Nephron progenitor cell (in vitro differentiated cells): ENCODE results near the gene PARG.

Source experiments
- DNase-seq: peaks from one replicate; pipeline ENCODE4 v3.0.0; 2021
- H3K27ac Mint-ChIP-seq: 2 replicates; pipeline ENCODE4 v1.8.0; 2021; ENCODE audit warnings: mild to moderate bottlenecking, moderate library complexity, mixed read lengths
- H3K27me3 Mint-ChIP-seq: 2 replicates; pipeline ENCODE4 v1.8.0; 2021; ENCODE audit warnings: mild to moderate bottlenecking, low read depth, mixed read lengths; ENCODE audit not compliant: poor library complexity
- H3K36me3 Mint-ChIP-seq: 2 replicates; pipeline ENCODE4 v1.8.0; 2021; ENCODE audit warnings: low read depth, mixed read lengths
- H3K4me1 Mint-ChIP-seq: 2 replicates; pipeline ENCODE4 v1.8.0; 2021; ENCODE audit warnings: mixed read lengths
- H3K4me3 Mint-ChIP-seq: 2 replicates; pipeline ENCODE4 v1.8.0; 2021; ENCODE audit warnings: mild to moderate bottlenecking, moderate library complexity, mixed read lengths
- H3K9me3 Mint-ChIP-seq: 2 replicates; pipeline ENCODE4 v1.8.0; 2021; ENCODE audit warnings: mild to moderate bottlenecking, moderate library complexity, mixed read lengths
- CTCF ChIP-seq: fragments of 200-600 bp; sonication (generic); IDR thresholded peaks from 2 replicates; pipeline ENCODE4 v1.5.0; 2021; ENCODE audit warnings: antibody characterized with exemption

PARG gene

GRCh38 chr10:49830016-49830415 lies 111.8 kb downstream of the PARG start:
- Mint-ChIP-seq H3K27me3 (no peaks in the 10 kb centered on the region), H3K4me3 (no peak overlapping the region), H3K27ac (peak overlapping the region; percentile 78), H3K9me3 (no peaks in the 10 kb centered on the region), H3K36me3 (peaks cover 56% of the 10 kb centered on the region), H3K4me1 (peaks cover 55% of the 10 kb centered on the region)
- no peak for TF ChIP-seq CTCF
- DNase-seq, result no peak

GRCh38 chr10:49827297-49827696 lies 114.5 kb downstream of the PARG start:
- Mint-ChIP-seq H3K4me3 (no peak overlapping the region), H3K9me3 (peaks cover 6% of the 10 kb centered on the region), H3K4me1 (peaks cover 43% of the 10 kb centered on the region), H3K27me3 (no peaks in the 10 kb centered on the region), H3K36me3 (peaks cover 69% of the 10 kb centered on the region), H3K27ac (no peak overlapping the region)
- TF ChIP-seq CTCF, result no peak
- DNase-seq, result no peak

- Mint-ChIP-seq H3K27me3 (no peaks in the 10 kb centered on the region), H3K27ac (no peak overlapping the region), H3K4me3 (no peak overlapping the region), H3K4me1 (no peaks in the 10 kb centered on the region), H3K9me3 (peaks cover 13% of the 10 kb centered on the region), H3K36me3 (peaks cover 80% of the 10 kb centered on the region)
- no peak for TF ChIP-seq CTCF
- no peak for DNase-seq
These were observed 122.4 kb downstream of the PARG start for GRCh38 chr10:49819234-49819958.

GRCh38 chr10:49817845-49818244 lies 124.0 kb downstream of the PARG start:
- Mint-ChIP-seq H3K36me3 (peaks cover 73% of the 10 kb centered on the region), H3K27ac (no peak overlapping the region), H3K9me3 (peaks cover 13% of the 10 kb centered on the region), H3K4me3 (no peak overlapping the region), H3K27me3 (no peaks in the 10 kb centered on the region), H3K4me1 (no peaks in the 10 kb centered on the region)
- no peak for DNase-seq
- TF ChIP-seq CTCF, result no peak

GRCh38 chr10:49803988-49804387 lies 137.8 kb downstream of the PARG start:
- Mint-ChIP-seq H3K36me3 (no peaks in the 10 kb centered on the region), H3K4me3 (no peak overlapping the region), H3K27me3 (peaks cover 10% of the 10 kb centered on the region), H3K4me1 (no peaks in the 10 kb centered on the region), H3K27ac (no peak overlapping the region), H3K9me3 (peaks cover 21% of the 10 kb centered on the region)
- no peak for DNase-seq
- TF ChIP-seq CTCF, result no peak

GRCh38 chr10:49798275-49798674 lies 143.6 kb downstream of the PARG start:
- Mint-ChIP-seq H3K36me3 (no peaks in the 10 kb centered on the region), H3K27ac (no peak overlapping the region), H3K27me3 (peaks cover 19% of the 10 kb centered on the region), H3K4me1 (no peaks in the 10 kb centered on the region), H3K4me3 (no peak overlapping the region), H3K9me3 (no peaks in the 10 kb centered on the region)
- DNase-seq, result no peak
- no peak for TF ChIP-seq CTCF
